Activated T-helper 2 cell treated with anti-CD3 and anti-CD28 coated beads, Interferon-gamma antibody, Interleukin-2, Interleukin-4, amounts not matched to agents 10 μg/mL and 5 μg/mL and 100 μg/mL, durations not matched to agents 14 hours and 24 hours and 36 hours (primary cell): ENCODE results near the gene PNMA8B. TPM values are rescaled to one million over a fixed set of nuclear protein-coding genes. Genes with fewer than 3 reads are reported as not detected.
A peak's percentile ranks its signal among the peaks of the same experiment; 100 is the strongest.

Experiments
- DNase-seq: peaks from one replicate; pipeline ENCODE4 v3.0.0; 2021; ENCODE audit warnings: low spot score
- H3K27ac Mint-ChIP-seq: one replicate; pipeline ENCODE4 v1.8.0; 2021; ENCODE audit warnings: mixed read lengths
- H3K27me3 Mint-ChIP-seq: one replicate; pipeline ENCODE4 v1.8.0; 2021; ENCODE audit warnings: low read depth, mixed read lengths
- H3K36me3 Mint-ChIP-seq: one replicate; pipeline ENCODE4 v1.8.0; 2021; ENCODE audit warnings: low read depth, mixed read lengths
- H3K4me1 Mint-ChIP-seq: one replicate; pipeline ENCODE4 v1.8.0; 2021; ENCODE audit warnings: low read depth, mixed read lengths
- H3K4me3 Mint-ChIP-seq: one replicate; pipeline ENCODE4 v1.8.0; 2021; ENCODE audit warnings: low read depth, mild to moderate bottlenecking, moderate library complexity, mixed read lengths
- H3K9me3 Mint-ChIP-seq: one replicate; pipeline ENCODE4 v1.8.0; 2021; ENCODE audit warnings: mixed read lengths
- intact Hi-C: fragments of 100-400 bp; cut with micrococcal nuclease; formaldehyde crosslinking; loops from one replicate; pipeline ENCODE4 v1.15.1; 2023
- total RNA-seq: library from RNA; stranded (reverse); gene quantifications from 2 replicates; pipeline ENCODE4 v1.2.3, GENCODE V29; 2022

PNMA8B gene
- total RNA-seq, 1 donor from 2014 or later: not detected

GRCh38 chr19:46488551-46488950, 7.1 kb downstream of the PNMA8B start:
- Mint-ChIP-seq H3K27me3 (peaks cover 66% of the 10 kb centered on the region), H3K27ac (no peak overlapping the region)
- intact Hi-C loops: no loop called here

GRCh38 chr19:46487802-46488445, 7.7 kb downstream of the PNMA8B start:
- Mint-ChIP-seq H3K27ac (no peak overlapping the region), H3K9me3 (no peaks in the 10 kb centered on the region), H3K36me3 (no peaks in the 10 kb centered on the region), H3K4me1 (peaks cover 3% of the 10 kb centered on the region), H3K4me3 (no peak overlapping the region), H3K27me3 (peaks cover 64% of the 10 kb centered on the region)
- DNase-seq: peak; percentile 66
- intact Hi-C loops: loop anchor here (1.0 to 2.0 kb wide), 3 partner anchors 86 to 207 kb away; no protein-coding TSS in a partner anchor

More at GRCh38 chr19:46488551-46488950, 7.1 kb downstream of the PNMA8B start:
- Mint-ChIP-seq H3K9me3 (no peaks in the 10 kb centered on the region), H3K4me3 (no peak overlapping the region), H3K36me3 (no peaks in the 10 kb centered on the region), H3K4me1 (peaks cover 3% of the 10 kb centered on the region)
- DNase-seq: no peak

GRCh38 chr19:46487178-46487801, 8.4 kb downstream of the PNMA8B start:
- H3K4me1 Mint-ChIP-seq: peaks cover 3% of the 10 kb centered on the region
- intact Hi-C loops: loop anchor here (1.0 to 2.0 kb wide), 3 partner anchors 85 to 206 kb away; no protein-coding TSS in a partner anchor
- no peak overlapping the region for H3K4me3 Mint-ChIP-seq
- no peaks in the 10 kb centered on the region for H3K36me3 Mint-ChIP-seq
- DNase-seq: no peak
- H3K27ac Mint-ChIP-seq: no peak overlapping the region
- peaks cover 67% of the 10 kb centered on the region for H3K27me3 Mint-ChIP-seq
- H3K9me3 Mint-ChIP-seq: no peaks in the 10 kb centered on the region

GRCh38 chr19:46486358-46486757, 9.3 kb downstream of the PNMA8B start:
- no peak overlapping the region for H3K27ac Mint-ChIP-seq
- intact Hi-C loops: loop anchor here (2.0 kb wide), 2 partner anchors 92 to 206 kb away; no protein-coding TSS in a partner anchor
- no peak for DNase-seq
- no peak overlapping the region for H3K4me3 Mint-ChIP-seq
- H3K27me3 Mint-ChIP-seq: peaks cover 62% of the 10 kb centered on the region
- H3K36me3 Mint-ChIP-seq: no peaks in the 10 kb centered on the region
- no peaks in the 10 kb centered on the region for H3K9me3 Mint-ChIP-seq
- H3K4me1 Mint-ChIP-seq: peaks cover 3% of the 10 kb centered on the region

- intact Hi-C loops: no loop called here
- Mint-ChIP-seq H3K27me3 (peaks cover 53% of the 10 kb centered on the region), H3K9me3 (no peaks in the 10 kb centered on the region), H3K27ac (no peak overlapping the region), H3K4me1 (no peaks in the 10 kb centered on the region), H3K36me3 (no peaks in the 10 kb centered on the region), H3K4me3 (no peak overlapping the region)
- DNase-seq: no peak
These were observed 11.0 kb downstream of the PNMA8B start for GRCh38 chr19:46484656-46485055.

- H3K9me3 Mint-ChIP-seq: no peaks in the 10 kb centered on the region
- intact Hi-C loops: no loop called here
- no peak overlapping the region for H3K4me3 Mint-ChIP-seq
- peaks cover 2% of the 10 kb centered on the region for H3K4me1 Mint-ChIP-seq
- H3K27ac Mint-ChIP-seq: no peak overlapping the region
- DNase-seq: no peak
- peaks cover 44% of the 10 kb centered on the region for H3K27me3 Mint-ChIP-seq
- H3K36me3 Mint-ChIP-seq: no peaks in the 10 kb centered on the region
These were observed 13.0 kb downstream of the PNMA8B start for GRCh38 chr19:46482631-46483030.

GRCh38 chr19:46481947-46482346, 13.7 kb downstream of the PNMA8B start:
- Mint-ChIP-seq H3K27ac (no peak overlapping the region), H3K4me1 (peaks cover 2% of the 10 kb centered on the region), H3K9me3 (no peaks in the 10 kb centered on the region), H3K4me3 (no peak overlapping the region), H3K36me3 (no peaks in the 10 kb centered on the region), H3K27me3 (peaks cover 40% of the 10 kb centered on the region)
- DNase-seq: no peak
- intact Hi-C loops: no loop called here

- no peak overlapping the region for H3K4me3 Mint-ChIP-seq
- intact Hi-C loops: no loop called here
- H3K27me3 Mint-ChIP-seq: peaks cover 34% of the 10 kb centered on the region
- no peak overlapping the region for H3K27ac Mint-ChIP-seq
- no peak for DNase-seq
- peaks cover 2% of the 10 kb centered on the region for H3K4me1 Mint-ChIP-seq
- no peaks in the 10 kb centered on the region for H3K36me3 Mint-ChIP-seq
- no peaks in the 10 kb centered on the region for H3K9me3 Mint-ChIP-seq
These were observed 14.3 kb downstream of the PNMA8B start for GRCh38 chr19:46481223-46481848.

- Mint-ChIP-seq H3K4me3 (no peak overlapping the region), H3K9me3 (no peaks in the 10 kb centered on the region), H3K4me1 (peaks cover 2% of the 10 kb centered on the region), H3K27ac (no peak overlapping the region), H3K27me3 (peaks cover 29% of the 10 kb centered on the region), H3K36me3 (no peaks in the 10 kb centered on the region)
- intact Hi-C loops: no loop called here
- no peak for DNase-seq
These were observed 15.3 kb downstream of the PNMA8B start for GRCh38 chr19:46480415-46480814.

- no peak for DNase-seq
- H3K9me3 Mint-ChIP-seq: no peaks in the 10 kb centered on the region
- H3K4me3 Mint-ChIP-seq: no peak overlapping the region
- intact Hi-C loops: no loop called here
- H3K4me1 Mint-ChIP-seq: peaks cover 2% of the 10 kb centered on the region
- no peak overlapping the region for H3K27ac Mint-ChIP-seq
- H3K27me3 Mint-ChIP-seq: peaks cover 34% of the 10 kb centered on the region
- no peaks in the 10 kb centered on the region for H3K36me3 Mint-ChIP-seq
These were observed 17.2 kb downstream of the PNMA8B start for GRCh38 chr19:46478356-46478986.

GRCh38 chr19:46475986-46476385, 19.7 kb downstream of the PNMA8B start:
- Mint-ChIP-seq H3K9me3 (no peaks in the 10 kb centered on the region), H3K4me3 (no peak overlapping the region), H3K27ac (no peak overlapping the region), H3K36me3 (no peaks in the 10 kb centered on the region), H3K4me1 (peaks cover 2% of the 10 kb centered on the region), H3K27me3 (peaks cover 38% of the 10 kb centered on the region)
- intact Hi-C loops: no loop called here
- no peak for DNase-seq

- Mint-ChIP-seq H3K36me3 (no peaks in the 10 kb centered on the region), H3K4me3 (no peak overlapping the region), H3K27me3 (peaks cover 41% of the 10 kb centered on the region), H3K4me1 (peaks cover 2% of the 10 kb centered on the region), H3K9me3 (no peaks in the 10 kb centered on the region), H3K27ac (no peak overlapping the region)
- DNase-seq: no peak
- intact Hi-C loops: no loop called here
These were observed 21.5 kb downstream of the PNMA8B start for GRCh38 chr19:46474211-46474610.

- H3K4me1 Mint-ChIP-seq: no peaks in the 10 kb centered on the region
- no peak for DNase-seq
- H3K36me3 Mint-ChIP-seq: no peaks in the 10 kb centered on the region
- H3K27me3 Mint-ChIP-seq: peaks cover 39% of the 10 kb centered on the region
- no peak overlapping the region for H3K27ac Mint-ChIP-seq
- intact Hi-C loops: no loop called here
- H3K9me3 Mint-ChIP-seq: no peaks in the 10 kb centered on the region
- no peak overlapping the region for H3K4me3 Mint-ChIP-seq
These were observed 23.1 kb downstream of the PNMA8B start for GRCh38 chr19:46472592-46472991.
